PC-3 (cell line): ENCODE measurements around the gene RGPD3. TPM values are rescaled to one million over a fixed set of nuclear protein-coding genes. Genes with fewer than 3 reads are reported as not detected.
"Not testable (repeated sequence)": the region's sequence is repeated elsewhere in the genome, so short reads cannot be mapped to it uniquely, and the experiment has no call there.

Source experiments
- ATAC-seq: fragments of 200-7000 bp; cut with Tn5 transposase; 2 replicates; pipeline ENCODE4 v1.9.1; 2020; ENCODE audit warnings: mild to moderate bottlenecking, moderate library complexity
- BruUV-seq: library from RNA; stranded (reverse); fragments of 400-500 nt; replicated peaks from 2 replicates; lab custom pipeline; 2021; lab: Mats Ljungman, UMichigan
- CTCF ChIA-PET: fragments of 300-600 bp; sonication (Branson Sonifier 250); formaldehyde crosslinking; loops from one replicate; lab custom pipeline; 2022; ENCODE audit warnings: antibody characterized with exemption; lab: Charles Lee
- POLR2A ChIA-PET: fragments of 300-600 bp; sonication (Branson Sonifier 250); formaldehyde crosslinking; loops from one replicate; lab custom pipeline; 2022; ENCODE audit warnings: antibody characterized with exemption; ENCODE audit not compliant: unreplicated experiment; lab: Charles Lee
- DNase-seq: peaks from one replicate; pipeline ENCODE4 v3.0.0-alpha.2; 2015
- H2AFZ ChIP-seq: fragments of 300-600 bp; sonication (generic); 2 replicates; pipeline ENCODE4 v1.6.0; 2016; ENCODE audit warnings: antibody characterized with exemption, low read length
- H3F3A ChIP-seq: fragments of 300-600 bp; sonication (generic); one replicate; pipeline ENCODE4 v1.6.0; 2017; ENCODE audit warnings: antibody characterized with exemption, low read length, control low read depth, mild to moderate bottlenecking; ENCODE audit not compliant: unreplicated experiment
- H3K27ac ChIP-seq: fragments of 300-600 bp; sonication (generic); 2 replicates; pipeline ENCODE4 v1.5.1; 2016; ENCODE audit warnings: mild to moderate bottlenecking, low read length
- H3K27me3 ChIP-seq: fragments of 300-600 bp; sonication (generic); 2 replicates; pipeline ENCODE4 v1.6.1; 2016; ENCODE audit warnings: low read length, mixed read lengths
- H3K36me3 ChIP-seq: fragments of 300-600 bp; sonication (generic); 2 replicates; pipeline ENCODE4 v1.6.1; 2016; ENCODE audit warnings: low read depth, mixed run types, low read length, mixed read lengths
- H3K4me1 ChIP-seq: fragments of 300-600 bp; sonication (generic); 2 replicates; pipeline ENCODE4 v1.5.1; 2016; ENCODE audit warnings: low read length; ENCODE audit not compliant: insufficient read depth
- H3K4me2 ChIP-seq: fragments of 300-600 bp; sonication (generic); 2 replicates; pipeline ENCODE4 v1.6.0; 2016; ENCODE audit warnings: low read length
- H3K4me3 ChIP-seq: fragments of 300-600 bp; sonication (generic); 2 replicates; pipeline ENCODE4 v1.5.1; 2016; ENCODE audit warnings: mild to moderate bottlenecking, low read length, mixed read lengths
- H3K79me2 ChIP-seq: fragments of 300-600 bp; sonication (generic); 2 replicates; pipeline ENCODE4 v1.6.1; 2017; ENCODE audit warnings: low read length, mixed read lengths
- H3K9ac ChIP-seq: fragments of 300-600 bp; sonication (generic); 2 replicates; pipeline ENCODE4 v1.6.0; 2016; ENCODE audit warnings: mild to moderate bottlenecking, low read length
- H3K9me2 ChIP-seq: fragments of 300-600 bp; sonication (generic); replicated peaks from 2 replicates; pipeline ENCODE4 v1.6.1; 2016; ENCODE audit warnings: mixed run types, low read length, mixed read lengths
- H3K9me3 ChIP-seq: fragments of 300-600 bp; sonication (generic); 2 replicates; pipeline ENCODE4 v1.6.1; 2016; ENCODE audit warnings: low read length, mixed read lengths
- H4K20me1 ChIP-seq: fragments of 300-600 bp; sonication (generic); 2 replicates; pipeline ENCODE4 v1.6.1; 2016; ENCODE audit warnings: low read length, mixed read lengths
- CTCF ChIP-seq: fragments of 300-600 bp; sonication (generic); conservative IDR thresholded peaks from 2 replicates; pipeline ENCODE4 v1.5.1; 2017; ENCODE audit warnings: antibody characterized with exemption, low read depth, mild to moderate bottlenecking, low read length
- EZH2 ChIP-seq: fragments of 300-600 bp; sonication (generic); IDR thresholded peaks from one replicate; pipeline ENCODE4 v1.6.1; 2017; ENCODE audit warnings: antibody characterized with exemption, mild to moderate bottlenecking, low read length; ENCODE audit not compliant: unreplicated experiment
- EZH2phosphoT487 ChIP-seq: fragments of 300-600 bp; sonication (generic); IDR thresholded peaks from 2 replicates; pipeline ENCODE4 v1.6.1; 2018; ENCODE audit warnings: mild to moderate bottlenecking, antibody characterized with exemption, low read length, borderline replicate concordance
- intact Hi-C: fragments of 100-400 bp; cut with micrococcal nuclease; formaldehyde crosslinking; loops from 2 replicates; pipeline ENCODE4 v1.9.0; 2023
- total RNA-seq: library from RNA; depleted of rRNA; stranded (reverse); fragments of >200 nt; gene quantifications from 2 replicates; pipeline ENCODE4 v1.2.3, GENCODE V29; 2014

RGPD3 gene
- total RNA-seq, 1 experiment from 2014 or later, result 0.04 TPM

- H3K4me3 ChIP-seq, H2AFZ ChIP-seq, H3F3A ChIP-seq, H3K27me3 ChIP-seq, H3K9me3 ChIP-seq, POLR2A ChIA-PET, H3K36me3 ChIP-seq, CTCF ChIA-PET, H4K20me1 ChIP-seq, H3K79me2 ChIP-seq, H3K9ac ChIP-seq, H3K4me1 ChIP-seq, H3K4me2 ChIP-seq, H3K9me2 ChIP-seq, ATAC-seq, DNase-seq, H3K27ac ChIP-seq, intact Hi-C loops, BruUV-seq: not testable (repeated sequence)
Observed at GRCh38 chr2:106369182-106369581, 99.0 kb downstream of the RGPD3 start.

- intact Hi-C loops, result no loop called here
- no peaks in the 10 kb centered on the region for H3K36me3 ChIP-seq
- H3K4me3 ChIP-seq, result no peak overlapping the region
- peaks cover 18% of the 10 kb centered on the region for H3K27me3 ChIP-seq
- ChIA-PET POLR2A (no interaction called here), CTCF (no interaction called here)
- H3K4me2 ChIP-seq, result no peak overlapping the region
- TF ChIP-seq EZH2, result no peak
- TF ChIP-seq EZH2phosphoT487, result no peak
- no peak for TF ChIP-seq CTCF
- BruUV-seq, result no TSS peak
- no peaks in the 10 kb centered on the region for H3K9me3 ChIP-seq
- no peaks in the 10 kb centered on the region; the same call in 1 of the 2 replicates for H3K9me2 ChIP-seq
- no peak overlapping the region for H2AFZ ChIP-seq
- H3K4me1 ChIP-seq, result no peaks in the 10 kb centered on the region
- no peak overlapping the region for H3K27ac ChIP-seq
- H3K79me2 ChIP-seq, result no peaks in the 10 kb centered on the region
- DNase-seq, result no peak
- no peak for ATAC-seq
- no peaks in the 10 kb centered on the region for H3F3A ChIP-seq
- H3K9ac ChIP-seq, result no peak overlapping the region
- H4K20me1 ChIP-seq, result no peaks in the 10 kb centered on the region
Observed at GRCh38 chr2:106366204-106366885, 101.9 kb downstream of the RGPD3 start.

GRCh38 chr2:106363791-106364190, 104.4 kb downstream of the RGPD3 start:
- Histone ChIP-seq H3K4me1 (no peaks in the 10 kb centered on the region), H2AFZ (no peak overlapping the region), H3K36me3 (no peaks in the 10 kb centered on the region), H3K27me3 (peaks cover 34% of the 10 kb centered on the region), H3K9me3 (no peaks in the 10 kb centered on the region), H3K4me3 (no peak overlapping the region), H3K27ac (no peak overlapping the region), H3K9me2 (no peaks in the 10 kb centered on the region; the same call in 1 of the 2 replicates), H3K79me2 (no peaks in the 10 kb centered on the region), H3K4me2 (no peak overlapping the region), H3K9ac (no peak overlapping the region), H3F3A (no peaks in the 10 kb centered on the region), H4K20me1 (no peaks in the 10 kb centered on the region)
- DNase-seq, result peak; percentile 6
- CTCF ChIA-PET, result no interaction called here
- no TSS peak for BruUV-seq
- TF ChIP-seq EZH2phosphoT487 (no peak), EZH2 (no peak), CTCF (no peak)
- POLR2A ChIA-PET, result no interaction called here
- intact Hi-C loops, result no loop called here
- ATAC-seq, result no peak
